Bladder microvascular endothelial cell (primary cell): ENCODE data around the gene SMIM33. TPM values are rescaled to one million over a fixed set of nuclear protein-coding genes. Genes with fewer than 3 reads are reported as not detected.

Experiments
- total RNA-seq: library from RNA; depleted of rRNA; stranded (reverse); fragments of >200 nt; gene quantifications from 2 replicates; pipeline ENCODE4 v1.2.3, GENCODE V29; 2014

The SMIM33 gene
- total RNA-seq, result not detected in 2 replicates

GRCh38 chr5:139470821-139471300, at the start of gene SMIM33:
Gene SMIM33, plus strand, starts transcription at chr5:139471004. Its CDS starts 118 bp downstream, at chr5:139471122.

GRCh38 chr5:139439013-139439903, 31.5 kb upstream of the SMIM33 start, which contains the start of gene DNAJC18:
Gene DNAJC18, minus strand, starts transcription at chr5:139439525. Its CDS starts 80 bp downstream, at chr5:139439445.

GRCh38 chr5:139462586-139463276, 8.1 kb upstream of the SMIM33 start, which contains the start of gene ECSCR:
Gene ECSCR, minus strand, starts transcription at chr5:139462743. Its CDS starts 73 bp downstream, at chr5:139462670.

GRCh38 chr5:139482050-139482889, 11.5 kb downstream of the SMIM33 start, which contains the start of gene STING1:
Gene STING1, minus strand, starts transcription at chr5:139482758. Its CDS starts 1,054 bp downstream, at chr5:139481704.

Other genes starting within 250 kb of the SMIM33 start
- 160 and 339 TPM in 2 replicates for gene MATR3, start 177.3 kb upstream of the SMIM33 start, total RNA-seq
- 57.3 and 90.8 TPM in 2 replicates for gene PAIP2, start 129.2 kb upstream of the SMIM33 start, total RNA-seq
- not detected in 2 replicates for gene SLC23A1, start 87.7 kb upstream of the SMIM33 start, total RNA-seq
- 0.16 and 0.44 TPM in 2 replicates for gene MZB1, start 81.1 kb upstream of the SMIM33 start, total RNA-seq
- gene PROB1, start 75.9 kb upstream of the SMIM33 start, total RNA-seq, result 2.1 and 5.8 TPM in 2 replicates
- 7.3 and 9.8 TPM in 2 replicates for gene SPATA24, start 66.9 kb upstream of the SMIM33 start, total RNA-seq
- gene DNAJC18, start 31.5 kb upstream of the SMIM33 start, total RNA-seq, result 4.4 and 8.9 TPM in 2 replicates
- gene ECSCR, start 8.3 kb upstream of the SMIM33 start, total RNA-seq, result 281 and 350 TPM in 2 replicates
- gene STING1, start 11.8 kb downstream of the SMIM33 start, total RNA-seq, result 39.1 and 53.7 TPM in 2 replicates
- 44.0 and 52.2 TPM in 2 replicates for gene UBE2D2, start 90.3 kb downstream of the SMIM33 start, total RNA-seq
- 8.7 and 30.0 TPM in 2 replicates for gene CXXC5, start 177.3 kb downstream of the SMIM33 start, total RNA-seq